MM.1S (cell line): ENCODE data around the gene MLLT11.

ENCODE experiments used
- DNase-seq: peaks from one replicate; pipeline ENCODE4 v3.0.0-alpha.2; 2015
- H2AFZ ChIP-seq: fragments of 300-600 bp; sonication (generic); 2 replicates; pipeline ENCODE4 v1.6.0; 2016; ENCODE audit warnings: antibody characterized with exemption, low read length
- H3F3A ChIP-seq: fragments of 300-600 bp; sonication (generic); 2 replicates; pipeline ENCODE4 v1.6.1; 2016; ENCODE audit warnings: mild to moderate bottlenecking, antibody characterized with exemption, low read length, moderate library complexity, mixed read lengths; ENCODE audit not compliant: insufficient read depth
- H3K27ac ChIP-seq: fragments of 300-600 bp; sonication (generic); 2 replicates; pipeline ENCODE4 v1.5.1; 2016; ENCODE audit warnings: mild to moderate bottlenecking, low read length
- H3K27me3 ChIP-seq: fragments of 300-600 bp; sonication (generic); replicated peaks from 2 replicates; pipeline ENCODE4 v1.6.0; 2016; ENCODE audit warnings: low read length; ENCODE audit not compliant: insufficient read depth
- H3K36me3 ChIP-seq: fragments of 300-600 bp; sonication (generic); replicated peaks from 2 replicates; pipeline ENCODE4 v1.6.1; 2016; ENCODE audit warnings: mild to moderate bottlenecking, low read length, mixed read lengths; ENCODE audit not compliant: insufficient read depth
- H3K4me1 ChIP-seq: fragments of 300-600 bp; sonication (generic); 2 replicates; pipeline ENCODE4 v1.6.1; 2016; ENCODE audit warnings: low read length, mixed read lengths
- H3K4me2 ChIP-seq: fragments of 300-600 bp; sonication (generic); 2 replicates; pipeline ENCODE4 v1.6.0; 2016; ENCODE audit warnings: low read depth, low read length
- H3K4me3 ChIP-seq: fragments of 300-600 bp; sonication (generic); 2 replicates; pipeline ENCODE4 v1.5.1; 2016; ENCODE audit warnings: low read length, mixed read lengths
- H3K79me2 ChIP-seq: fragments of 300-600 bp; sonication (generic); 2 replicates; pipeline ENCODE4 v1.6.1; 2016; ENCODE audit warnings: mixed run types, low read length, mixed read lengths
- H3K9ac ChIP-seq: fragments of 300-600 bp; sonication (generic); 2 replicates; pipeline ENCODE4 v1.6.1; 2016; ENCODE audit warnings: low read length, mixed read lengths
- H3K9me2 ChIP-seq: fragments of 300-600 bp; sonication (generic); replicated peaks from 2 replicates; pipeline ENCODE4 v1.6.1; 2016; ENCODE audit warnings: mild to moderate bottlenecking, low read length, mixed read lengths; ENCODE audit not compliant: insufficient read depth
- H3K9me3 ChIP-seq: fragments of 300-600 bp; sonication (generic); replicated peaks from 2 replicates; pipeline ENCODE4 v1.6.1; 2016; ENCODE audit warnings: mild to moderate bottlenecking, low read length, mixed read lengths; ENCODE audit not compliant: insufficient read depth
- H4K20me1 ChIP-seq: fragments of 300-600 bp; sonication (generic); 2 replicates; pipeline ENCODE4 v1.6.1; 2016; ENCODE audit warnings: mild to moderate bottlenecking, low read length, moderate library complexity, mixed read lengths; ENCODE audit not compliant: insufficient read depth
- CTCF ChIP-seq: fragments of 300-600 bp; sonication (generic); IDR thresholded peaks from 2 replicates; pipeline ENCODE4 v1.5.1; 2016; ENCODE audit warnings: antibody characterized with exemption, low read length, mixed read lengths
- EZH2 ChIP-seq: fragments of 300-600 bp; sonication (generic); optimal IDR thresholded peaks from 2 replicates; pipeline ENCODE3; 2017; ENCODE audit warnings: low read depth, mild to moderate bottlenecking, antibody characterized with exemption, low read length, mixed read lengths
- EZH2phosphoT487 ChIP-seq: fragments of 300-600 bp; sonication (generic); IDR thresholded peaks from 2 replicates; pipeline ENCODE4 v1.6.1; 2018; ENCODE audit warnings: antibody characterized with exemption, low read length

Gene MLLT11

GRCh38 chr1:151037032-151037431 lies 23.2 kb upstream of the MLLT11 start:
- no peaks in the 10 kb centered on the region for H3K79me2 ChIP-seq
- no peaks in the 10 kb centered on the region for H3K4me1 ChIP-seq
- H4K20me1 ChIP-seq, result no peaks in the 10 kb centered on the region
- no peaks in the 10 kb centered on the region for H3K9me2 ChIP-seq
- no peaks in the 10 kb centered on the region for H3K27me3 ChIP-seq
- no peak overlapping the region for H3K9ac ChIP-seq
- no peak for DNase-seq
- TF ChIP-seq EZH2phosphoT487 (no peak), EZH2 (no peak), CTCF (no peak)
- H3K27ac ChIP-seq, result no peak overlapping the region
- no peaks in the 10 kb centered on the region for H3K9me3 ChIP-seq
- H3K36me3 ChIP-seq, result no peaks in the 10 kb centered on the region
- H3K4me3 ChIP-seq, result no peak overlapping the region
- H3K4me2 ChIP-seq, result no peak overlapping the region
- no peaks in the 10 kb centered on the region for H3F3A ChIP-seq
- no peak overlapping the region for H2AFZ ChIP-seq

GRCh38 chr1:151039521-151039920 lies 20.7 kb upstream of the MLLT11 start:
- no peaks in the 10 kb centered on the region for H3K79me2 ChIP-seq
- no peak overlapping the region for H3K9ac ChIP-seq
- no peaks in the 10 kb centered on the region for H3F3A ChIP-seq
- H3K36me3 ChIP-seq, result no peaks in the 10 kb centered on the region
- H3K27ac ChIP-seq, result no peak overlapping the region
- H2AFZ ChIP-seq, result no peak overlapping the region
- H4K20me1 ChIP-seq, result no peaks in the 10 kb centered on the region
- no peaks in the 10 kb centered on the region for H3K9me3 ChIP-seq
- no peaks in the 10 kb centered on the region for H3K4me1 ChIP-seq
- TF ChIP-seq EZH2phosphoT487 (no peak), CTCF (no peak), EZH2 (no peak)
- H3K9me2 ChIP-seq, result no peaks in the 10 kb centered on the region
- no peak overlapping the region for H3K4me3 ChIP-seq
- no peak overlapping the region for H3K4me2 ChIP-seq
- no peaks in the 10 kb centered on the region for H3K27me3 ChIP-seq
- DNase-seq, result no peak

- Histone ChIP-seq H3K27me3 (no peaks in the 10 kb centered on the region), H4K20me1 (no peaks in the 10 kb centered on the region), H3K79me2 (no peaks in the 10 kb centered on the region), H3K9me3 (no peaks in the 10 kb centered on the region), H3K4me1 (no peaks in the 10 kb centered on the region), H3K9ac (no peak overlapping the region), H3K4me2 (no peak overlapping the region), H2AFZ (no peak overlapping the region), H3K9me2 (no peaks in the 10 kb centered on the region), H3K36me3 (no peaks in the 10 kb centered on the region), H3K27ac (no peak overlapping the region), H3F3A (0 out of 2 replicates have a peak, but pooled peaks cover 4% of the 10 kb centered on the region), H3K4me3 (no peak overlapping the region)
- DNase-seq, result no peak
- TF ChIP-seq EZH2 (no peak), CTCF (no peak), EZH2phosphoT487 (no peak)
These were observed 17.0 kb upstream of the MLLT11 start for GRCh38 chr1:151043163-151043562.
